ENCODE data around the gene GGA2.
"Not testable (repeated sequence)": the region's sequence is repeated elsewhere in the genome, so short reads cannot be mapped to it uniquely, and the experiment has no call there.

The GGA2 gene

GRCh38 chr16:23523876-23524385, 13.6 kb upstream of the GGA2 start:
- no peak for DNase-seq (ENCODE audit: low read depth)

DNA sequence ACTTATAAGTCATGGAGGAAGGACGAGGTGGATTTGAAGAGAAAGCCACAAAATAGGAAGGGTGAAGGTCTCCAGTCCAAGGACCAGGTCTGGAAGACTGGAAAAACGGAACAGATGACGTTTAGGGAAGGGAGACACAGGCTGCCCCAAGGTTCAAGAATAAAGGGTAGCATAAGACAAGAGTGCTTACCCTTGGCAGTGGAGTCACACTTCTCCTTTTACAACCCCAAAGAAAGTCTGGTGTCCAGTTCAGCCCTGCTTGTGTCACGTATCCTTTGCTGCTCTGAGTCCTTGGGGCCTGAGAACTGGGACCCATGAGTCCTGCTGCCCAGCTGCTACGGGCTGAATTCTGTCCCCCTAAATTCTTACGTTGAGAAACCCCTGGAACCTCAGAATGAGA, 13.0 kb upstream of the GGA2 start:
- no peak for DNase-seq (ENCODE audit: low read depth)

DNA sequence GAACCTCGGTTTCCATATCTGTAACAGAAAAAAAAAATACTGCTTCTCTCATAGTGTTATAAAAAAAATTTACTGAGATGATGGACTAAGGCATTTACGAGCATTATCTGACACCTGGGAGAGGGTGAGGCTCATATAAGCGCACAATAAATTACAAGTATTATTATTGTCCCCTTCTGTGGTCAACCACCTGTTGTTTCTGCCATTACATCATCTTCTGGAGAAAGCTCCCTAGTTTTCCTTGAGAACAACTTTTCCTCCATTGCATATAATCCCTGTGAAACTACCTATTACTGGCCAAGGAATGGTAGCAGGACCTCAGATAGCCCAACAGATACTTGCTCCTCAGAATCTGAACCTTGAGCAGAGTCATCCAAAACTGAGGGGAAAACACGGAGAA, 11.7 kb upstream of the GGA2 start:
- no peak for DNase-seq (ENCODE audit: low read depth)

GRCh38 chr16:23521037-23521743, 10.9 kb upstream of the GGA2 start:
- DNase-seq (ENCODE audit: low read depth) = no peak

DNA sequence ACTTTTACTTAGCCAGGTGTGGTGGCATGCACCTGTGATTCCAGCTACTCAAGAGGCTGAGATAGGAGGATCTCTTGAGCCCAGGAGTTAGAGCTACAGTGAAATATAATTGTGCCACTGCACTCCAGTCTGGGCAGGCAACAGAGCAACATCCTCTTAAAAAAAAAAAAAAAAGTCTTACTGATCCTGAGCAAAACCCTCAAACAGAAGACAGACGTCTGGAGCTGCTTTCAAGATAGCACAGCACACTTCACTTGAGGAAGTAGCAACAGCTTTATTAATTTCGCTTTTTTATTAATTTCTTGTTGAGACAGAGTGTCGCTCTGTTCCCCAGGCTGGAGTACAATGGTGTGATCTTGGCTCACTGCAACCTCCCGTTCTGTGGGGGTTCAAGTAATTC, 10.2 kb upstream of the GGA2 start:
- no peak for DNase-seq (ENCODE audit: low read depth)

- DNase-seq (ENCODE audit: low read depth) = no peak
Observed at GRCh38 chr16:23519282-23519681, 9.0 kb upstream of the GGA2 start.

GRCh38 chr16:23518435-23518891, 8.2 kb upstream of the GGA2 start:
- no peak for DNase-seq (ENCODE audit: low read depth)

DNA sequence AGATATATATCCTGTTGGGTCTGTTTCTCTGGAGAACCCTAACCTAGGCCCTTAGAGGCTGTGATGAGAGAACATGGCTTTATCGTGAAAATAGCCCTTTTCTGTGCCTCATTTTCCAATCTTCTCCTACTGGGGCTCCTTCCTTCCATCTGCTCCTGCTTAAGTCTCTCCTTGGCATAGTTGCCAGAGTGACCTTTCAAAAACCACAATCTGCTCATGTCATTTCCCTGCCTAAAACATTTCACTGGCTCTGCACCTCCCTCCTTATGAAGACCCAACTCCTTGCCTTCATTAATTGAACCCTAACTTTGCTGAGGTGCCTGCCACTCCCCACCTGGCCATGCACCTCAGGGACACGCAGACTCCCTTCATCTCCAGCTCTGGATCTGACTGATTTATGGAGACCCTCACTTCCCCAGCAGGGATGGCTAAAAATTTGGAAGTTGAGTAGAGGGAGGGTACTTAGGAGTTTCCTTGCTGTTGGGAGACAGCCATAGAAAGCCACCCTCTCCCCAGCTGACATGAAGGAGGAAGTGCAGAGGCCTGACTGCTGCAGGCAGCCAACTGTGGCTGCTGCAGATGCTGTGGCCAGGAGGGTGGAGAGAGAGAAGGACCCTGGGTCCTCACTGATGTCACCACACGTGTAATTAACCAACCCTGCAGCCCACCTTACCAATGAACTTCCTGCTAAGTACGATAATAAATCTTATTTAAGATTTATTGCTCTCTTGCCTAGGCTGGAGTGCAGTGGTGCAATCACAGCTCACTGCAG, 6.3 kb upstream of the GGA2 start:
- no peak for DNase-seq (ENCODE audit: low read depth)

DNA sequence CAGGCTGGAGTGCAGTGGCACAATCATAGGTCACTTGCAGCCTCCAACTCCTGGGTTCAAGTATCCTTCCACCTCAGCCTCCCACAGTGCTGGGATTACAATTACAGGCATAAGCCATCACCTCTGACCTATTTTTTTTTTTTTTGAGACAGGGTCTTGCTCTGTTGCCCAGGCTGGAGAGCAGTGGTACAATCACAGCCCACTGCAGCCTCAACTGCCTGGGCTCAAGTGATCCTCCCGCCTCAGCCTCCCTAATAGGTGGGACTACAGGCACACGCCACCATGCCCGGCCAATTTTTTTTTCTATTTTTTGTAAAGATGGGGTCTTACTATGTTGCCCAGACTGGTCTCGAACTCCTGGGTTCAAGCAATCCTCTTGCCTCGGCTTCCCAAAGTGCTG, 5.6 kb upstream of the GGA2 start:
- DNase-seq (ENCODE audit: low read depth) = no peak

- no peak for DNase-seq (ENCODE audit: low read depth)
Observed at GRCh38 chr16:23514381-23515152, 4.3 kb upstream of the GGA2 start.

- no peak for DNase-seq (ENCODE audit: low read depth)
Observed at GRCh38 chr16:23512168-23512695, 1.9 kb upstream of the GGA2 start.

GRCh38 chr16:23511731-23512130, 1.4 kb upstream of the GGA2 start:
- DNase-seq (ENCODE audit: low read depth) = no peak

DNA sequence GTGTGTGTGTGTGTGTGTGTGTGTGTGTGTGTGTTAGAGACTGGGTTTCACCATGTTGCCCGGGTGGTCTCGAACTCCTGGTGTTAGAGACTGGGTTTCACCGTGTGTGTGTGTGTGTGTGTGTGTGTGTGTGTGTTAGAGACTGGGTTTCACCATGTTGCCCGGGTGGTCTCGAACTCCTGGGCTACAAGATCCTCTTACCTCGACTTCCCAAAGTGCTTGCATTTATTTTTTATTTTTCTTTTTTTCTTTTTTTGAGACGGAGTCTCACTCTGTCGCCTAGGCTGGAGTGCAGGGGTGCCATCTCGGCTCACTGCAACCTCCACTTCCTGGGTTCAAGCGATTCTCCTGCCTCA, 599 bp upstream of the GGA2 start:
- DNase-seq (ENCODE audit: low read depth) = not testable (repeated sequence)

- no peak for DNase-seq (ENCODE audit: low read depth)
Observed at GRCh38 chr16:23509782-23510163, 521 bp downstream of the GGA2 start.

- DNase-seq (ENCODE audit: low read depth) = no peak
Observed at GRCh38 chr16:23509441-23509754, 896 bp downstream of the GGA2 start.

DNA sequence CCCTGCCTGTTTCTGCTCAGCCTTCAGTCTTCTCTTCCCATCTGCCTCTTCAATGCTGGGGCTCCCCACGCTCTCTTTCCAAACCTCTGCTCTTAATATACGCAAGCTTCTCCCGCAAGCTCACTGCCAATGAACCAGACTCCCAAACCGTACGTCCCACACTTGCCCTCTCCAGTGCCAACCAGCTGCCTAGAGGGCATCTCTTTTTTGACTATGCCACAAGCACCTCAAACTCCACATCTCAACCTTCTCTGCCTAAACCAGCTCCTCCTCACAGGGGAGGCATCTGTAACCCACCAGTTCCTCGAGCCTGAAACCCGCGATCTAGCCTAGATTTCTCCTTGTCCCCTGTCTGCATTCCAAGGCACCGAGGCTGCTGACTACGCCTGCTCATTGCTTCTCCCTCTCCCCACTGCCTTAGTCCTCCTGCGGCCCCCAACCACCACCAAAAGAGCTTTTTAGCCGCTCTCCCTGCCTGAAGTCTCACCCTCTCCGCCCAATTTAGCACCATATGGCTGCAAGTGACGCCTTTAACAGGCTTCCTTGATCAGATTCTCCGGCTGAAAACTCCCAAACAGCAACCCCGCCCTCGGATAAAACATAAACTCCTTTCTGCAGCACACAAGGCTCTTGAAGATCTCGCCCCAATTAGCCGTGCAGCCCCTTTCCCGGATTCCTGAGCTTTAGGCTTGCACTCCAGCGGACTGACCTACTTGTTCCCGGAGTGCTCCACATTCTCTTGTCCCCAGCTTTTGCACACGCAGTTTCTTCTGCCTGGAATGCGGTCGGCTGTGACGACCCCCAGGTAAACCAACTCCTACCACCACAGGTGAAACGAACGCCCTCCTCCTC, 1.5 kb downstream of the GGA2 start:
- no peak for DNase-seq (ENCODE audit: low read depth)

- no peak for DNase-seq (ENCODE audit: low read depth)
Observed at GRCh38 chr16:23506606-23506994, 3.7 kb downstream of the GGA2 start.

- DNase-seq (ENCODE audit: low read depth) = no peak
Observed at GRCh38 chr16:23505671-23506605, 4.4 kb downstream of the GGA2 start.

- DNase-seq (ENCODE audit: low read depth) = no peak
Observed at GRCh38 chr16:23505180-23505665, 5.1 kb downstream of the GGA2 start.

DNA sequence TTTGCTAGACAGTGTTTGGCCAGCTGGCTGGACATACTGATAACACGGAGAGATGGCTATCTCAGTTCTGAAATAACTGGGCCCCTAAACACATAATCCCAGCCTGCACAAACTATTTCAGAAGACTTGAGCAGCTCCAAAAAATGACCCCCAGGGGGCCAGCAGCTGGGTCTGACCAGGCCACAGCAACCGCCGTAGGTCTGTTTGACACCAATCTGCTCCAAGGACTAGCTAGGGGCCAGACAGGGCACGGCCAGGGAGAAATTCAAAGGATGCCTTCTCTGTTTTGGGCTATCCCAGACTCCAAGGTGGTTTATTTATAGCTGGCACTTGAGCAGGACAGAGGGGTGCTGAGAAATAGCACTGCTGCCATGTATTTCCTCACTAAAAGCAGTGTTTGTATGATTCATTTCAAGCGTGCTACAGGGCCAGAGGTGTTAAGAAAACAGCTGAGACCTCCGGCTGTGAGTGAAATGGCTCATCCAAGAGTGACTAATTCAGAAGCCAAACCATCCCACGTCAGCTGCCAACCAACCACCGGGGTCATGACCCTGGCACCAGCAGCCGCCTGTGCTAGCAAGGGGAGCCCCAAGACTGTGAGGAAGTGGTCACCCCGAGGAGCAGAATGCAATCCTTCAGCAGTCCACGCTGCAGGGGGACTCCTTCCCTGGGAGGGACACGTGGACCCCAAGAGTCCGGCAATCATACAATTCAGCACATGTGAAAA, 5.7 kb downstream of the GGA2 start:
- DNase-seq (ENCODE audit: low read depth) = peak; percentile 63

Measured in activated gamma-delta T cell treated with anti-CD3 and anti-CD28 coated beads, Interleukin-2, amount 50 U/mL, for 16 hours (primary cell).